IPS-NIHi7 (cell line): ENCODE results near the gene PIGN.
A peak's percentile ranks its signal among the peaks of the same experiment; 100 is the strongest.

Source experiments
- DNase-seq: peaks from one replicate; pipeline ENCODE4 v3.0.0; 2012; ENCODE audit warnings: mixed read lengths; ENCODE audit errors: extremely low spot score

PIGN gene, protein sequence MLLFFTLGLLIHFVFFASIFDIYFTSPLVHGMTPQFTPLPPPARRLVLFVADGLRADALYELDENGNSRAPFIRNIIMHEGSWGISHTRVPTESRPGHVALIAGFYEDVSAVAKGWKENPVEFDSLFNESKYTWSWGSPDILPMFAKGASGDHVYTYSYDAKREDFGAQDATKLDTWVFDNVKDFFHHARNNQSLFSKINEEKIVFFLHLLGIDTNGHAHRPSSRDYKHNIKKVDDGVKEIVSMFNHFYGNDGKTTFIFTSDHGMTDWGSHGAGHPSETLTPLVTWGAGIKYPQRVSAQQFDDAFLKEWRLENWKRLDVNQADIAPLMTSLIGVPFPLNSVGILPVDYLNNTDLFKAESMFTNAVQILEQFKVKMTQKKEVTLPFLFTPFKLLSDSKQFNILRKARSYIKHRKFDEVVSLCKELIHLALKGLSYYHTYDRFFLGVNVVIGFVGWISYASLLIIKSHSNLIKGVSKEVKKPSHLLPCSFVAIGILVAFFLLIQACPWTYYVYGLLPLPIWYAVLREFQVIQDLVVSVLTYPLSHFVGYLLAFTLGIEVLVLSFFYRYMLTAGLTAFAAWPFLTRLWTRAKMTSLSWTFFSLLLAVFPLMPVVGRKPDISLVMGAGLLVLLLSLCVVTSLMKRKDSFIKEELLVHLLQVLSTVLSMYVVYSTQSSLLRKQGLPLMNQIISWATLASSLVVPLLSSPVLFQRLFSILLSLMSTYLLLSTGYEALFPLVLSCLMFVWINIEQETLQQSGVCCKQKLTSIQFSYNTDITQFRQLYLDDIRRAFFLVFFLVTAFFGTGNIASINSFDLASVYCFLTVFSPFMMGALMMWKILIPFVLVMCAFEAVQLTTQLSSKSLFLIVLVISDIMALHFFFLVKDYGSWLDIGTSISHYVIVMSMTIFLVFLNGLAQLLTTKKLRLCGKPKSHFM

DNA sequence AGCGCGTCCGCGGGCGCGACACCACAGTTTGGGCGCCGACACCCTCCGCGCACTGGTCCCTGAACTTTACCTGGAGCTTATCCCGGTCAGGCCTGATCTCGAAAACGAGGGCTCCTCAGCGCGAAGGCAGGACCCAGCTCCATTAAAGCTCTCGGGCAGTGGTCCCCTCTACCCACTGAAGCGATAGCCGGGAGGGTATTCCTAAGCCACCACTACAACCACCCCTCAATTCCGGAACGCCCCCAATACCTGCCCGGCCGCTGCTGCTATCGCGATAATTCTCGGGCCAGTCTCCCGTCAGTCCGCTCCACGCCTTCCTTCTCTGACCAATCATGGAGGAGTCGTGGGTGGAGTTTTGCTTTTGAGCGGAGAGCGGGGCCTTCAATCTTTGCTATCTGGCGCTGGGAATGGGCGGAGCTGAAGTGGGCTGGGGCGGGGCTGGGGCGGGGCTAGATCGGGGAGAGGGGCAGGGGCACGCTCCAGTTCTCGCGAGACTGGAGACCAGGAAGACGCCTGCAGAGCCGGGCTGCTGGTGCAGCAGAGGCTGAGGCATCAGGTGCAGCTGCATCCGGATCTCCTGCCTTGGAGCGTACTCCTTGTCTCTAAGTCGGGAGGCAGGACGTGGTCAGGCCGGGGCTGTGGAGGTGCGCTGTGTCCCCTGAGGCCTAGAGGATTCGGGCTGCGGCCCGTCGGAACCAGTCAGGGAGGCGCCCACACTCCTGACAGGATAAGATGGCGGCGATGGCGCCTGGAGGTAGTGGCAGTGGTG lies at the start of gene PIGN, which contains the start of gene RELCH:
TSS of gene PIGN (minus strand) at position 283 of the 769 bp plus-strand sequence. CDS start 25,703 bp downstream, outside the sequence.
TSS of gene RELCH (plus strand) at position 482 of the 769 bp plus-strand sequence. CDS start at position 733, 251 bp downstream.
- DNase-seq: peak; percentile 98

DNA sequence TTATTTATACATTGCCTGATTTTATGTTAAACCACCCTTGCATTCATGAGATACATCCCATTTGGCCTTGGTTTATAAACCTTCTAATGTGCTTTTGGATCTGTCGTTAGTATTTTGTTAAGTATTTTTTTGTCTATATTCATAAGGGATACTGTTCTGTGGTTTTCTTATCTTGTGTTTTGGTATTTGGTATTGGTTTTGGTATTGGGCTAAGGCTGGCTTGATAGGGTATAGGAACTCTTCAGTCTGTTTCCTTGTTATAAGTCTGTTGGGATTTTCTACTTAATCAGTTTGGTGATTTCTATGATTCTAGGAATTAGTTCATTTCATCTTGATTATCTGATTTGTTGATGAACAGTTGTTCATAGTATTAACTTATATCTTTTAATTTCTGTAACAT lies 49.4 kb upstream of the PIGN start:
- no peak for DNase-seq

DNA sequence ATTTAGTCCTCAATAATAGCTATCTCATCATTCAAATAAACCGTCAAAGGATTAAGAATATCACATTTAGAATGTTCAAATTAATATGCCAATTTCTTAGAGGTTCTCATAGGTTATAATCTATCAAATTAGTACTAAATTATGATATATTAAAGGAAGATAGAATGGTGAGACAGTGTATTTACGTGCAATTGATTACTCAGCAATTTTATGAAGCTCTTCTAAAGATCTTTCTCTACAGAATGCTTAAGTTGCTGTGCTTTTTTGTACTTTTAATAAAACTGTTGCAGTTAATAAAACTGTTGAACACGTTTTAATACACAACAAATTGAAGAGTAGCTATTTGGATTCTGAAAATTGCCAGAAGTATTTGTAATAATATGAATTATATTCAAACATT lies 39.2 kb upstream of the PIGN start:
- DNase-seq: no peak

DNA sequence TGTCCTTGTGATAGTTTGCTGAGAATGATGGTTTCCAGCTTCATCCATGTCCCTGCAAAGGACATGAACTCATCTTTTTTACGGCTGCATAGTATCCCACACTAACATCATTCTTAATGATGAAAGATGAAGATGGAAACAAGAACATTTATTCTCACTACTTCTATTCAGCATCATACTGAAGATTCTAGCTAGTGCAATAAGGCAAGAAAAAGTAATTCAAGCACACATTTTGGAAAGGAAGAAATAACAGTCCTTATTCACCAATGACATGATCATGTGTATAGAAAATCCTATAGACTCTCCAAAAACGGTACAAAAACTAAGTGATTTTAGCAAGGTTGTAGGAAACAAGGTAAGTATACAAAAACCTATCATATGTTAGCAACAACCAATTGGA lies 37.4 kb upstream of the PIGN start:
- DNase-seq: no peak

DNA sequence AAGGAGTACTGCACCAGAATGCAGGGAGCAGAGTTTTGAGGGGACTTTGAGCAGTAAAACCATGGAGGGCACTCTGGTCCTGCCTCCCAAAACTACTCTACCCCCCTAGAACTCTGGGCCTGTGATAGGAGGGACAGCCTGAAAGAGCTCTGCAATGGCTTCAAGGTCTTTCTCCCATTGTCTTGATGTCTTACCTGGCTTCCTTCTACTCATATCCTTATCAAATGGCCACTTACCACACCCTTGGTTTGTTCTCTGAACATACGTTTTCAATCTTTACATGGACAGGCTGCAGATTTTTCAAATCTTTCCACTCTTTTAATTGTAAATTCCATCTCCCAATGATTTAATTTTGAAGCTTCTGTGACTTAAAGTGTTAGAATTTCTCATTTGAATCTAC lies 27.9 kb upstream of the PIGN start:
- no peak for DNase-seq

DNA sequence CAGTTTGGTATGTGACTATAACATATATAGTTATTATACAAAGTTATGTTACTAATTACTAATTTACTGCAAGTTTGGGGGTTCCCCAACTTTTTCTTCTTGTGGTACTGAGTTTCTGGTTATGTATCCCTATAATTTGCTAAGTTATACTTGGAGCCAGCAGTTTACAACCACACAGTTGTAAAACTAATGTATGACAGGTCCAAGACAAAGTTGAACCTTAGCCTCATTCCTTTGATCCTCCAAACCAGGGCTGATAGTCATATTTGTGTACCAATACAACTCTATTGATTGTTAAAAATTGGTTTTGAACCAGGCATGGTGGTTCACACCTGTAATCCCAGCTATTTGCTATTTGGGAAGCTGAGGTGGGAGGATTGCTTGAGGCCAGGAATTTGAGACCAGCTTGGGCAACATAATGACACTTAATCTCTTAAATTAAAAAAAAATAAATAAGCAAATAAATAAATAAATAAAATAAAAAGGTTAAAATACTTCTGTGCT lies 24.5 kb upstream of the PIGN start:
- no peak for DNase-seq

DNA sequence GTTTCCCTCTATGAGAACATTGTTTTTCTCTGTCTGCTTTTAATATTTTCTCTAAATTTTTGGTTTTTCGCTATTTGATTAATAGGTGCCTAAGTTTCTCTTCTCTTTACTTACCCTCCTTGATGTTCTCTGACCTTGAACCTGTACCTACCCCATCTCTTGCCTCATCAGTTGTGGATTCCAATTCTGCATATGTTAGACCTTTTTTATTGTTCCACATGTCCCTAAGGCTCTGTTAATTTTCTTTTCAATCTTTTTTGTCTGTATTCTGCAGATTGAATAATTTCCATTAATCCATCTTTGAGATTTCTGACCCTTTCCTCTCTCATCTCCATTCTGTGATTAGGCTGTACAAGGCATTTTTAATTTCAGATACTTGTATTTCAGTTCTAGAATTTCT lies 23.3 kb upstream of the PIGN start:
- no peak for DNase-seq

DNA sequence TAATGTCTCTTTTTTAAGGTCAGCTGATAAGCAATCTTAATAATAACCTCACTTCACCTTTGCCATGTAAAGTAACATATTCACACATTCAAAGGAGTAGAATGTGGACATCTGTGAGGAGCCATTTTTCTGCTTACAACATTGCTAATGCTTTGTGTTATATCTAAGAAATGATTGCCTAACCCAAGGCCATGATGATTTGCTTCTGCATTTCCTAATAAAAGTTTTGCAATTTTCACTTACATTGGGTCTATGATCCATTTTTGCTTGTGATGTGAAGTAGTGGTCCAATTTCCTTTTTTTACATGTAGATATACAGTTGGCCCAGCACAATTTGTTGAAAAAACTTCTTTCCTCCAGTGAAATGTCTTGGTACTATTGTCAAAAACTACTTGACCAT lies 22.2 kb upstream of the PIGN start:
- no peak for DNase-seq

DNA sequence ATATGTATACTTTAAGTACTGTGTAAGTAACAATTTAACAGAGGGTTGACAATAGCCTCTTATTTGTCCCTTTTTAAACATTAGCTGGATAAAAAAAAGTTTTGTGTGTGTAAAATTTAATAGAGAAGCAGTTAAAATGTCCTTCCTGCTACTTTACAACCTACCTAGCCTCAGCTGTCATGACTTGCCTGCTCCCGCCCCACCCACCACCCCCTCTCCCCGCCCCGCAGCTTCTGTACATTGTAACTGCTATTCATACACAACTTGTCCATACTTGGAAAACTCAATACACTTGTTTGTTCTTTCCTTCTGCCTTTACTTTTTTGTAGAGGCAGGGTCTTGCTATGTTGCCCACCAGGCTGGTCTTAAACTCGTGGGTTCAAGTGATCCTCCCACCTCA lies 19.7 kb upstream of the PIGN start:
- no peak for DNase-seq

DNA sequence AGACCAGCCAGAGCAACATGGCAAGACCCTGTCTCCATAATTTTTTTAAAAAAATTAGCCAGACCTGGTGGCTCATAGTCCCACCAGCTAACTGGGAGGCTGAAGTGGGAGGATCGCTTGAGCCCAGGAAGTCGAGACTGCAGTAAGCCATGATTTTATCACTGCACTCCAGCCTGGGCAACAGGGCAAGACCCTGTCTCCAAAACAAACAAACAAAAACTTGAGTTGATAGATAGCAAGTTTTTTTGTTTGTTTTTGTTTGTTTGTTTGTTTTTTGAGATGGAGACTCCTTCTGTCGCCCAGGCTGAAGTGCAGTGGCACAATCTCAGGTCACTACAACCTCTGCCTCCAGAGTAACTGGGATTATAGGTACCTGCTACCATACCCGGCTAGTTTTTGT lies 19.0 kb upstream of the PIGN start:
- no peak for DNase-seq

DNA sequence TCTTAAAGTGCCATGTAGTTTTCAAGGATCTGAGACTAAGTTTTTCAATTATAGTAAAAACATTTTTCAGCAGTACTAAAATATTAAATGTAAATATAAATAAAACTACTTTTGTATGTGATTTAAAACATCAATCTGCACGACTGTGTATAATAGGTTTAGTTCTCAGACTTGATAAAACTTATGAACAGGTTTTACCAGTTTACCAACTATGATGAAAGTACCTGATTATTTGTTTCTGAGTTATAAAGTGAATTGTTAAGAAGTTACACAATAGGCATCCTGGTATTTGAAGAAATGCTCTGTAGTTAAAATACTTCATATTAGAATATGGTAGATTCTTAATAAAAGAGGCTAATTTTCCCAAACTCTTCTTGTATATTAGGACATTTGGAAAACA lies 15.0 kb upstream of the PIGN start:
- DNase-seq: no peak

DNA sequence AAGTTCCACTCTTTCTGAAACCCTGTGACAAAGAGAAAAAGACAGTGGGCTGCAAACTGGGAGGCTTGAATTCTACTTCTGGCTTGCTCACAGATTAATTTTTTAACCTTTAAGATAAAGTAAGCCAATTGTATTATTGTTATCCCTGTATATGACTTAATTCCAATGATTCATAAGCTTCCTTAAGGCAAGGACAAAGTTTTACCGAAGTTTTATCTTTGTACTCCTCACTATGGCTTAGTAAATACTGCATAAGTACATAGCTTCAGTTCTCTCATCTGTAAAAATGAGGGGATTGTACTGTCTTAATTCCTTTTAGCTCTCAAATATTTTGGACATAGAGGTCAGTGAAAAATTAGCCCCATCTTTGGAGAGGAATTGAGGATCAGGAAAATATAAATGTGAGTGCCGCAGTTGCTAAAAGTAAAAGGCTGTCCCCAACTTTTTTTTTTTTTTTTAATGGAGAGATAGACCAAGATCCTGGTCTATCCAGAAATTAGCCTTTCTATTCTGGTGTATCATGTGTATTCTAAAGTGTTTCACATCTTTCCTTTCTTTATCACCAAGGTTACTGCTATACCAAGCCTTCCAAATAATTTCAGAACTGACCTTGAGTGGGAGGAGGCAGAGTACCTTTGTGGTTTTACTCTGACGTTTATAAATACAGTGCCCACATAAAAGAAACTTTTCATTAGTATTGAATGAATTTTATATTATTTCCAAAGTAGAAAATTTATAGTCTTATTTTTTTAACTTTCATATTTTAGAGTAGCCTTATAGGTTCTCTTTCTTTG lies 13.5 kb upstream of the PIGN start:
- DNase-seq: no peak

DNA sequence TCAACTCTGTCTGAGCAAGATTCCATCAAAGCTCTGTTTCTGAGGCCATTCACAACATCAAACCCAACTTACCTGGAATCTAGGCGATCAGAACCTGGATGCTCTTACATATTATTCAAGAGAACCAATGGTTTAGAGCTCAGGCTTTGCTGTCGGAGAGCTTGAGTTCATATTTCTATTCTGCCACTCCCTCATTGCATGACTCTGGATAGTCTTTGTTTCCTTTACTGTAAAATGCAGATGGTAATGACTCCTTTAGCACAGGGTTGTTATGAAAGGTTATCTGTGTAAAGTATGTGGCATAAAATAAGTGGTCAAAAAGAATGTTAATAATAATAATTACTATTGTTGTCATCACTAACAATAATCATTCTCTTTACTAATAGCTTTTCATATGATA lies 12.8 kb upstream of the PIGN start:
- DNase-seq: no peak

DNA sequence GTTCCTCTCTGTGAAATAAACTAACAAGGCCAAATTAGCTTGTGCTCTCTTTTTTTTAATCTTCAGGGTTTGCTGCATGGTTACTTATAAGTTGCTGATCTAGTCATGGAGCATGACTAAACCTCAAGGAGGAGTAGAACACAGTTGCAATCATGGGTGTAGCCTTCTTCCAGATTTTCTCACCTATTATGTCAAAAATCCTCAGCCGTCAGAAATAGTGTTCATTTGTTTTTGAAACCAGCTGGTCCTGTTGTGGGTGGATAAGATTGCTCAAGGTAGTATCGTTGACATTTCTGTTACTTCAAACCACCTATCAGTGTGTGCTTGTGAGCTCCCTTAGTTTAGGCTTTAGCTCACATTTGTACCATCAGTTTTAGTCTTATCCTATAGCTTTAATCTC lies 11.4 kb upstream of the PIGN start:
- no peak for DNase-seq

DNA sequence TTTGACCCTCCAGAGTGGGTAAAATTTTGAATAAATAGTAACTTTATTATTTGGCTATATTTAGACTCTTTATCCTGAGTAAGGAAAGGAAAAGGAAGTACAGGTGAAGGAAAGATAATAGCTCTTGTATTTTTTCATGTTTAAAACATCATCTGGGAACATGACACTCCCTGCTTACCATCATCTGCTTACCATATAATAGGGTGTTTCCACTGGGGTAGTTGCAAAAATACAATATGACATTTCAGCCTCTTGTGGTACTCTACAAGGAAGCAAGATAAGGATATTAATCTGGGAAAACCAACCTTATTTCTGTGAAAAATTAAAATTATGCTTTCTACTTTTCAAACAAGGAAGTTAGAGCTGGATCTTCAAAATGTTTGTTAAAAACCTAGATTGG lies 10.1 kb upstream of the PIGN start:
- DNase-seq: no peak

DNA sequence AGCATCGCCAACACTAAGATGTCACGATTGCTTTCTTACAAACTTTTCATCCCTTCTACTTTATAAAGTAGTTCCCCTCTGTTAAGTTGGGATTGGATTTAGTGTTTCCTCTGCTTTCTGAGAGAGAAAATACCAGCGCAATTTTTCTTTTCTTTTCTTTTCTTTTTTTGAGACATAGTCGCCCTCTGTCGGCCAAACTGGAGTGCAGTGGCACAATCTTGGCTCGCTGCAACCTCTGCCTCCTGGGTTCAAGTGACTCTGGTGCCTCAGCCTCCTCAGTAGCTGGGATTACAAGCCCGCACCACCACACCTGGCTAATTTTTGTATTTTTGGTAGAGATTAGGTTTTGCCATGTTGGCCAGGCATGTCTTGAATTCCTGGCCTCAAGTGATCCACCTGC lies 9.2 kb upstream of the PIGN start:
- no peak for DNase-seq

DNA sequence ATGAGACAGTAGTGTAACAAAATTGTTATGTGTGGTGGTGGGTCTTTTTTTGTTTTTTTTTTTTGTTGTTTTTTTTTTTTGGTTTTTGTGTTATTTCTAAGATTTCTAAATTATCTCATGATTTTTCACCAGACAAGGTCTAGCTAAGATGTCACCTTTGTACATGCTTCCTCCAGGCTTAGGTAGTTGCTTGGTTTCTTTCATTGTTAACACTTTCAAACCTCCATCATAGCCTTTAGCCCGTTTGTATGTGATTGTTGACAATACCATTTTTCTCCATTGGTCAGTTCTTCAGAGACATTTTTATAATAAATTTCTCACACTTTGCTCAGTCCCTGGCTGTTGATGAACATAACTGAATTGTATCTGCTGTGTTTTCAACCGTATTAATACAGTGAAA lies 2.4 kb upstream of the PIGN start:
- DNase-seq: no peak

DNA sequence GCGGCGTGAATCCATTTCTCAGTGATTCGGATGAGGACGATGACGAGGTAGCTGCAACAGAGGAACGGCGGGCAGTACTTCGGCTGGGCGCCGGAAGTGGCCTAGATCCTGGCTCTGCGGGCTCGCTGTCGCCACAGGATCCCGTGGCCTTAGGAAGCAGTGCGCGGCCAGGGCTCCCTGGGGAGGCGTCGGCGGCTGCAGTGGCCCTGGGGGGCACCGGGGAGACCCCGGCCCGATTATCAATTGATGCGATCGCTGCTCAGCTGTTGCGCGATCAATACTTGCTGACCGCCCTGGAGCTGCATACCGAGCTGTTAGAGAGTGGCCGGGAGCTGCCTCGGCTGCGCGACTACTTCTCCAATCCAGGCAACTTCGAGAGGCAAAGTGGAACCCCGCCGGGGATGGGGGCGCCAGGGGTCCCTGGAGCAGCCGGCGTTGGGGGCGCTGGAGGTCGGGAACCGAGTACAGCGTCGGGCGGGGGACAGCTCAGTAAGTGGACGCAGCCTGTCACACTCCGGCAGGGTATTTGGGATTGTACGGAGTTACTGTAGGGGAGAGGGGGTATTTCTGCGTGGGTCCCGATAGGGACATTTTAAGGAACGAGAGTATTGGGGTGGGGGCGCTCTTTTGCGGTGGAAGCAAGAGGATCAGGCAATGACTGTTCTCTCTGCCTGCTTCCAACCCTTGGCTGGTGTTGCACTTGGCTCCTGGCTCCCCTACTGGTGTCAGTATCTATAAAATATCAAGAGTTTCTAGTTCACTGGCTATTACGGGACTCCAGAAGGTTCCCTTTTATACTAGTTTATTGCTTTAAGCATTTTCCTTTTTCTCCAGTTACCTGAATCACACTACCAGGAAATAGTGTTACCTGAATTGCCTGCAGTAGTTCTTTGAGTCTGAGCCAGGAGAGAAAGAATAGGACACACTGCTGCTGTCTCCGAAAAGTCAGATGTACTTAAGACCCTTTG lies 971 bp upstream of the PIGN start:
- peak; percentile 31 for DNase-seq

DNA sequence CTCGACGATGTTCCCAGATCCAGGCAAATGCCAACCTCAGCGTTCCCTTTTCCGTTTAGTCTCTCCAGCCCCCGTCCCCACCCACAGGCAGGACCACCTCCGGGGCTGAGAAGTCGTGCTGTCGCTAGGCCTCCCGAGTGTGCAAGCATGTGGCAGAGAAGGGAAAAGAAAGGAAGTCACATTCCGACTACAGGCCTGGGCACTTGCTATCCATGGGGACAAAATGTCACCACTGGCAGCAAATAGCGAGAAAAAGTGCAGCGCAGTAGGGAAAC lies 420 bp downstream of the PIGN start:
- DNase-seq: peak; percentile 38

DNA sequence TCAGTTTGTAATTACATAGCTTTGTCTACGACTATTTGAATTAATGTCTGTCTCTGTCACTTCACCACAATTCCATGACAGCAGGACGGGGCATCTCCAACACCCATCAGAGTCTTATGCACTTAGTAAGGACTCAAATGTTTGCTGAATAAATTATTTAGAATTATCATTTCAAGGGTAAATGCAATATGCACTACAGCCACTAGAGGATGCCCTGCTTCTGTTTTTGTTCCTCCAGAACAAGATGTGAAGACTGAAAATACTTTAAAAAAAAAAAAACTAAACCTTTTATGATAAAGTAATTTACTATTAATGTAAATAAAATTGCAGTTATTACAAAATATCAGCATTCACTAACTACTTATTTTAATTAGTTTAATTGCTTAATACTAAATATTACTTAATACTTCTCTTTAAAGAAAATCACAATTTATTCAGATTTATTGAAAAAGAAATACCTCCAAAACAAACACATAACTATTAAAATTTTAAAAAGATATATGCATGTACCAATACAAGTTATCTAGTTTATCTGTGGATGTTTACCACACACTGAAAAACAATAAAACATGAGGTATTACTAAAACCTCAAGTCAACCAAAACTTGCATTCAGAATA lies 3.2 kb downstream of the PIGN start:
- peak; percentile 16 for DNase-seq
